ENCODE measurements around the gene TPK1. TPM values are rescaled to one million over a fixed set of nuclear protein-coding genes. Genes with fewer than 3 reads are reported as not detected.
A peak's percentile ranks its signal among the peaks of the same experiment; 100 is the strongest.

TPK1 gene
- total and polyA plus RNA-seq, 2 of the 4 experiments (the other 2 are of a cell fraction) = 0.38 to 1.8 TPM

GRCh38 chr7:144730224-144730623 lies 105.6 kb downstream of the TPK1 start:
- dilution Hi-C loops (cut with HindIII; ENCODE audit: low sequenced_read_pairs, unreplicated experiment) (no loop called here), intact Hi-C loops (cut with micrococcal nuclease) (no loop called here), in situ Hi-C loops (cut with MboI; ENCODE audit: low sequenced_read_pairs) (no loop called here)
- Histone ChIP-seq H4K5ac (ENCODE audit: low read depth, low read length) (no peak overlapping the region), H3K18ac (ENCODE audit: low read depth, low read length) (no peak overlapping the region), H3K27ac (ENCODE audit: insufficient read depth, low read length) (no peak overlapping the region), H2BK120ac (ENCODE audit: low read depth, low read length) (no peak overlapping the region), H3K9ac (ENCODE audit: low read depth, low read length) (no peak overlapping the region), H3K9me1 (ENCODE audit: insufficient read depth, low read length) (no peaks in the 10 kb centered on the region), H3K4me1 (ENCODE audit: control insufficient read depth, insufficient read depth, low read length) (no peaks in the 10 kb centered on the region), H3K9me3 (ENCODE audit: control insufficient read depth, insufficient read depth, low read length) (peaks cover 6% of the 10 kb centered on the region), H2AK5ac (ENCODE audit: low read depth, low read length) (no peak overlapping the region), H3K14ac (replicated peaks; ENCODE audit: low read depth, low read length) (no peak overlapping the region), H3K36me3 (ENCODE audit: control insufficient read depth, insufficient read depth, low read length) (no peaks in the 10 kb centered on the region), H3K56ac (ENCODE audit: extremely low read depth, insufficient read depth, low read length) (no peak overlapping the region), H2AK9ac (replicated peaks; ENCODE audit: low read depth, low read length, poor library complexity) (no peak overlapping the region), H4K91ac (ENCODE audit: insufficient read depth, low read depth, low read length) (no peak overlapping the region), H4K8ac (ENCODE audit: low read depth in 2 of 2, low read length in 2 of 2) (no peak overlapping the region), H3K27me3 (ENCODE audit: control insufficient read depth, insufficient read depth, low read length) (no peaks in the 10 kb centered on the region), H3K4me3 (ENCODE audit: insufficient read depth, low read depth, low read length) (no peak overlapping the region), H4K20me1 (ENCODE audit: insufficient read depth, low read length) (no peaks in the 10 kb centered on the region), H2BK20ac (ENCODE audit: low read depth, low read length) (no peak overlapping the region), H3K23ac (ENCODE audit: low read depth, low read length) (no peak overlapping the region), H3K79me1 (ENCODE audit: low read depth in 1 of 2, low read length in 2 of 2) (no peaks in the 10 kb centered on the region), H3K4ac (ENCODE audit: low read depth, low read length) (no peak overlapping the region), H2AFZ (replicated peaks; ENCODE audit: low read length, poor library complexity) (no peak overlapping the region), H2BK15ac (ENCODE audit: low read depth, low read length) (no peak overlapping the region), H2BK5ac (ENCODE audit: low read depth, low read length, poor library complexity, severe bottlenecking) (no peak overlapping the region), H3K4me2 (ENCODE audit: low read depth, low read length) (no peak overlapping the region)
- ChIA-PET CTCF (no interaction called here), POLR2A (ENCODE audit: unreplicated experiment) (interaction anchor here (0.6 kb wide), 1 partner anchor 1970 kb away, joined by 3 read pairs; no protein-coding TSS in a partner anchor)
- BruUV-seq (replicated peaks) = no TSS peak
- DNase-seq = no peak
- WGBS, 2 experiments (ENCODE audit: extremely low coverage in 2 of 2, insufficient read length in 1 of 2) = no CpG with 5 or more reads among the region's 3 CpGs
- ATAC-seq (ENCODE audit: low read depth) = no peak
- no peak for TF ChIP-seq MAZ (IDR thresholded peaks at IDR 0.05; ENCODE audit: borderline replicate concordance, low read depth, low read length)
- TF ChIP-seq CHD1 (IDR thresholded peaks at IDR 0.05; ENCODE audit: low read depth, low read length) = no peak
- TF ChIP-seq BHLHE40 (IDR thresholded peaks at IDR 0.05; ENCODE audit: low read depth, low read length) = no peak
- no peak for TF ChIP-seq SMC3 (IDR thresholded peaks at IDR 0.05; ENCODE audit: low read depth, low read length)
- no peak for TF ChIP-seq POLR2A (IDR thresholded peaks at IDR 0.05; ENCODE audit: low read depth, low read length)
- TF ChIP-seq CEBPB (IDR thresholded peaks at IDR 0.05; ENCODE audit: low read depth, low read length) = no peak
- no peak for TF ChIP-seq RAD21 (IDR thresholded peaks at IDR 0.05; ENCODE audit: low read length)
- TF ChIP-seq, protein P1, sequence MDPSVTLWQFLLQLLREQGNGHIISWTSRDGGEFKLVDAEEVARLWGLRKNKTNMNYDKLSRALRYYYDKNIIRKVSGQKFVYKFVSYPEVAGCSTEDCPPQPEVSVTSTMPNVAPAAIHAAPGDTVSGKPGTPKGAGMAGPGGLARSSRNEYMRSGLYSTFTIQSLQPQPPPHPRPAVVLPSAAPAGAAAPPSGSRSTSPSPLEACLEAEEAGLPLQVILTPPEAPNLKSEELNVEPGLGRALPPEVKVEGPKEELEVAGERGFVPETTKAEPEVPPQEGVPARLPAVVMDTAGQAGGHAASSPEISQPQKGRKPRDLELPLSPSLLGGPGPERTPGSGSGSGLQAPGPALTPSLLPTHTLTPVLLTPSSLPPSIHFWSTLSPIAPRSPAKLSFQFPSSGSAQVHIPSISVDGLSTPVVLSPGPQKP (IDR thresholded peaks at IDR 0.05; ENCODE audit: borderline replicate concordance, low read depth, low read length) = no peak
- TF ChIP-seq, protein P2, sequence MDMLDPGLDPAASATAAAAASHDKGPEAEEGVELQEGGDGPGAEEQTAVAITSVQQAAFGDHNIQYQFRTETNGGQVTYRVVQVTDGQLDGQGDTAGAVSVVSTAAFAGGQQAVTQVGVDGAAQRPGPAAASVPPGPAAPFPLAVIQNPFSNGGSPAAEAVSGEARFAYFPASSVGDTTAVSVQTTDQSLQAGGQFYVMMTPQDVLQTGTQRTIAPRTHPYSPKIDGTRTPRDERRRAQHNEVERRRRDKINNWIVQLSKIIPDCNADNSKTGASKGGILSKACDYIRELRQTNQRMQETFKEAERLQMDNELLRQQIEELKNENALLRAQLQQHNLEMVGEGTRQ (IDR thresholded peaks at IDR 0.05; ENCODE audit: low read depth, low read length) = no peak
- no peak for TF ChIP-seq MXI1 (IDR thresholded peaks at IDR 0.05; ENCODE audit: borderline replicate concordance, low read depth, low read length)
- TF ChIP-seq RFX5 (IDR thresholded peaks at IDR 0.05; ENCODE audit: low read depth, low read length) = no peak
- no peak for TF ChIP-seq CTCF (conservative IDR thresholded peaks at IDR 0.05; ENCODE audit: low read depth, low read length)
- TF ChIP-seq FOS (IDR thresholded peaks at IDR 0.05; ENCODE audit: low read depth, low read length) = no peak
- 0 out of 2 replicates have a peak, but pooled peaks have one; percentile 11 for TF ChIP-seq MAFK (IDR thresholded peaks at IDR 0.05; ENCODE audit: low read depth, low read length)
- peak; percentile 58 for TF ChIP-seq NFE2L2 (IDR thresholded peaks at IDR 0.05; ENCODE audit: low read depth, low read length)
- TF ChIP-seq RCOR1 (IDR thresholded peaks at IDR 0.05; ENCODE audit: insufficient replicate concordance, low read length) = no peak
